RPMI7951 (cell line): ENCODE data around the gene NEIL1. TPM values are rescaled to one million over a fixed set of nuclear protein-coding genes. Genes with fewer than 3 reads are reported as not detected.
"Not testable (repeated sequence)": the region's sequence is repeated elsewhere in the genome, so short reads cannot be mapped to it uniquely, and the experiment has no call there.

ENCODE experiments used
- DNase-seq: peaks from one replicate; pipeline ENCODE4 v3.0.0-alpha.2; 2012; ENCODE audit warnings: low read depth
- total RNA-seq: library from RNA; depleted of rRNA; stranded (reverse); fragments of >200 nt; shearing (Covaris generic); gene quantifications from 2 replicates; pipeline ENCODE4 v1.2.3, GENCODE V29; 2014

NEIL1 gene
- total RNA-seq, 1 experiment from 2014 or later: 2.6 TPM

GRCh38 chr15:75333654-75334419, 13.0 kb upstream of the NEIL1 start:
- DNase-seq: not testable (repeated sequence)

DNA sequence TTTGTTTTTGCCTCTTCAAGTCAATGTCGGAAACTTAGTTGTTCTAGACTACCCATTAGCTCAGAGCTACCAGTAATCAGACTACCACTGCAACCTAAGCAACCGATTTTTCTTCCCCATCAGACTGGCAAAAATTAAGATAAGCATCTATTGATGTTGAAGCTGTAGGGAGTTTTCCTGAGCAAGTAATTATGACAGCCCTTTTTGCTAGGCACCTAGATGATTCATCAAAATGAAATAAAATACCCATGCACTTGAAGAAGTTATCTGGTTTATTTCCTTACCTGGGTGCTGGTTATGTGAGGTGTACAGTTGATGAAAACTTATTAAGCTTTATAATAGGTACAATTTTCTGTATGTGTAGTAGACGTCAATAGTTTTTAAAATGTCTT, 11.5 kb upstream of the NEIL1 start:
- DNase-seq: no peak

- DNase-seq: peak; percentile 96
Observed at GRCh38 chr15:75335705-75336355, 11.0 kb upstream of the NEIL1 start, which contains the start of gene COMMD4. TSS of gene COMMD4 (plus strand) at chr15:75336063. CDS start at chr15:75336090, 27 bp downstream.

DNA sequence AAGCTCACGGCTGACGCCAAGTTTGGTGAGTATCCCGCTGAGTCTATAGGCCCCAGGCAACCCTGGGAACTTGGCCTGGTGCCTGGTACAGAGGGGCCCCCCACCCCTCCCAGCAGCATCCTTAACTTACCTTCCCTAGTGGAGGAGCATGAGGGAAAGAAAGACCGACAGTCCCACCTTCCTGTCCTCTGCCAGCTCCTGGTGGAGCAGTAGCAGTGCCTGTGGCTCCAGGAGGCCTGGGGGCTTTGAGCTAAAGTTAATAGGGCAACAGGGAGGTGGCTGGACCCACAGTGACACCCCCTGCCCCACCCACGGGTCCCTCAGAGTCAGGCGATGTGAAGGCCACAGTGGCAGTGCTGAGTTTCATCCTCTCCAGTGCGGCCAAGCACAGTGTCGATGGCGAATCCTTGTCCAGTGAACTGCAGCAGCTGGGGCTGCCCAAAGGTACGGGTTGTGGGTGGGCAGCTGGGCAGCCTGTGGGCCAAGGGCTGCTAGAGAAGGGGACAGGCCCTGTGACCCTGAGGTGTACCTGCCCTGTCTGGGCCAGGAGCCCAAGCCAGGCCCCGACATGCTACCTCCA, 8.1 kb upstream of the NEIL1 start:
- no peak for DNase-seq

GRCh38 chr15:75339531-75340240, 7.2 kb upstream of the NEIL1 start:
- no peak for DNase-seq

- DNase-seq: no peak
Observed at GRCh38 chr15:75342221-75342620, 4.6 kb upstream of the NEIL1 start.

- DNase-seq: not testable (repeated sequence)
Observed at GRCh38 chr15:75343953-75344352, 2.9 kb upstream of the NEIL1 start.

- peak; percentile 28 for DNase-seq
Observed at GRCh38 chr15:75347222-75348033, 589 bp downstream of the NEIL1 start.

- DNase-seq: no peak
Observed at GRCh38 chr15:75348034-75348561, 1.3 kb downstream of the NEIL1 start.

DNA sequence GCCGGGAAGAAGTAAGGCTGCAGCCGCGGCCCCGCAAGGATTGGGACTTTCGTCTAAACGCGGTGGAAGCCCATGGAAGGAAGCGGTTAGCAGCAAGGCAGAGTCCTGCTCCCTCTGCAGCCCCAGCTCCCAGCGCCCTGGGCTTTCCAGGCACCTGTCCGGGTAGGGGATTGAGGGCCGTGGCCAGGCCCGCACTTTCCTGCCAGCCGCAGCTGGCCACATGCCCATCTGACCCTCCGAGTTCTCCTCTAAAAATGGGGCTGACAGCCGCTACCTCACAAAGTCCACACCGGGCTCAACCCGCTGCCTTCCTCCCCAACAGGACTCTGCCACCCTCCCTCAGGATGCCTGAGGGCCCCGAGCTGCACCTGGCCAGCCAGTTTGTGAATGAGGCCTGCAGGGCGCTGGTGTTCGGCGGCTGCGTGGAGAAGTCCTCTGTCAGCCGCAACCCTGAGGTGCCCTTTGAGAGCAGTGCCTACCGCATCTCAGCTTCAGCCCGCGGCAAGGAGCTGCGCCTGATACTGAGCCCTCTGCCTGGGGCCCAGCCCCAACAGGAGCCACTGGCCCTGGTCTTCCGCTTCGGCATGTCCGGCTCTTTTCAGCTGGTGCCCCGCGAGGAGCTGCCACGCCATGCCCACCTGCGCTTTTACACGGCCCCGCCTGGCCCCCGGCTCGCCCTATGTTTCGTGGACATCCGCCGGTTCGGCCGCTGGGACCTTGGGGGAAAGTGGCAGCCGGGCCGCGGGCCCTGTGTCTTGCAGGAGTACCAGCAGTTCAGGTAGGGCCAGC, 1.9 kb downstream of the NEIL1 start:
- no peak for DNase-seq

GRCh38 chr15:75349351-75349669, 2.5 kb downstream of the NEIL1 start:
- DNase-seq: not testable (repeated sequence)

DNA sequence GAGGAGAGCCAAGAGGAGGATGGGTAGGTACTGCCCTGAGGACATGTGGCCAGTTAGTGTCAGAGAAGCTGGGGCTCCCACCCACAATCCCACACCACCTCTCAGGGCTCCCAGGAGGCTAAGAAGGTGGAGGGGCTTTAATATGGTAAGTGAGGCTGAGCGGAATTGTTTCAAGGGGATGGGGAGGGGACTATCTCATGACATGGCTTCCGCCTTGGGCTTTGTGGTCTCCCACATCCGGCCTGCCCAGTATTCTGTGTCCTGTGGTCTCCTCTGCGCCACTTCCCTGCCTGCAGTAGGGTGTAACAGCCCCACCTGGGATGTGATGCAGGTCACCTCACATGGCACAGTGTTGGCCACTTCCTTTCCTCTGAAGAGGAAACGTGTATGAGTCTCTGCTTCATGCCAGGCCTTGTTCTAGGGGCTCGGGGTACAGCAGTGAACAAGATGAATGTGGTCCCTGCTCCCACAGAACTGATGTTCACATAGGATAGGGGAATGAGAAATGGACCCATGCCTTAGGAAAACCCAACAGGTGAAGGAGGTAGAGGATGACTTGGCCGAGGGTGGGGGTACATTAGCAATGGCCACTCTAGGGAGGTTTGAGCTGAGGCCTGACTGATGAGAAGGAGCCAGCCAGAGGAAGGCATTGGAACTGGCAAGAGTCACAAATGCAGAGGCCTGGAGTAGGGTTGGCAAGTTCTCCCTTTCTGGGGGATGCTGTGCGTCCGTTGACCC, 3.2 kb downstream of the NEIL1 start:
- DNase-seq: peak; percentile 39

- DNase-seq: peak; percentile 18
Observed at GRCh38 chr15:75350601-75351361, 3.9 kb downstream of the NEIL1 start.

DNA sequence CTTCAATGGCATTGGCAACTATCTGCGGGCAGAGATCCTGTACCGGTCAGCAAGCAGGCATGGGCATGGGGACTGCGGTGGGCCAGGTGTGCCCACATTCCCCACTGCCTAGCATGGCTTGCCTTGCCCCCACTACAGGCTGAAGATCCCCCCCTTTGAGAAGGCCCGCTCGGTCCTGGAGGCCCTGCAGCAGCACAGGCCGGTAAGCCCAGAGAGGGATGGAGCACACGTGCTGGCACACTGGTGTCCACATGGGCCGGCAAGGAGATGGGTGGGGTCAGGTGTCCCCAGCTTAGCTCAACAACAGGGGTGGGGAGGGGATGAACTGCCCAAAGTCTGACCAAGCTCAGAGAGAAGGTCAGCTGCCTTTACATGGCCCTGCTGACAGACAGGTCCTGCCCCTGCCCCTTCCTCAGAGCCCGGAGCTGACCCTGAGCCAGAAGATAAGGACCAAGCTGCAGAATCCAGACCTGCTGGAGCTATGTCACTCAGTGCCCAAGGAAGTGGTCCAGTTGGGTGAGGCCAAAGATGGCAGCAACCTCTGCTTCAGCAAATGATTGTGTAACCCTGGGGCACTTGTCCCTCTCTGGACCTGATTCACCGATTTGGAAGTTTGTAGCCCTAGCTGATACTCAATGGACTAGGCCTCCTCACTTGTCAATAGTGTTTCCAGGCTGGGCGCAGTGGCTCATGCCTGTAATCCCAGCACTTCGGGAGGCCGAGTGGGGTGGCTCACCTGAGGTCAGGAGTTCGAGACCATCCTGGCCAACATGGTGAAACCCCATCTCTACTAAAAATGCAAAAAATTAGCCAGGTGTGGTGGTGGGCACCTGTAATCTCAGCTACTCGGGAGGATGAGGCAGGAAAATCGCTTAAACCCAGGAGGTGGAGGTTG, 5.6 kb downstream of the NEIL1 start:
- DNase-seq: no peak

GRCh38 chr15:75353604-75354003, 6.8 kb downstream of the NEIL1 start:
- no peak for DNase-seq

DNA sequence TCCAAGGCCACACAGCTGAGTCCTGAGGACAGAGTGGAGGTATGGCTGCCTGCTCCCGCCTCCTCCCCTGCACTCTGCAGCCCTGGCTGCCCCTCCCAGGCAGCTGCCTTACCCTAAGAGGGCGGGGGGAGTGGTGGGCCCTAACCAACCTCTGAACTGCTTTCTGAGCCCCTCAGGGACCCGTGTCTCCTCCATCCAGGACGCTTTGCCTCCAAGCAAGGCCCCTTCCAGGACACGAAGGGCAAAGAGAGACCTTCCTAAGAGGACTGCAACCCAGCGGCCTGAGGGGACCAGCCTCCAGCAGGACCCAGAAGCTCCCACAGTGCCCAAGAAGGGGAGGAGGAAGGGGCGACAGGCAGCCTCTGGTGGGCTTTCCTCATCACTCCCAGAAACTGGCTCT, 7.6 kb downstream of the NEIL1 start:
- no peak for DNase-seq

- no peak for DNase-seq
Observed at GRCh38 chr15:75355369-75355768, 8.5 kb downstream of the NEIL1 start.

GRCh38 chr15:75356006-75356405, 9.2 kb downstream of the NEIL1 start:
- no peak for DNase-seq
